HCT116 (cell line): ENCODE results near the gene NBPF14. TPM values are rescaled to one million over a fixed set of nuclear protein-coding genes. Genes with fewer than 3 reads are reported as not detected.
"Not testable (repeated sequence)": the region's sequence is repeated elsewhere in the genome, so short reads cannot be mapped to it uniquely, and the experiment has no call there.

Experiments used
- ATAC-seq: fragments of 200-7000 bp; cut with Tn5 transposase; 2 replicates; pipeline ENCODE4 v1.9.1; 2020; ENCODE audit warnings: mild to moderate bottlenecking, moderate library complexity
- BruUV-seq: library from RNA; stranded (reverse); fragments of 400-500 nt; replicated peaks from 2 replicates; lab custom pipeline; 2021; lab: Mats Ljungman, UMichigan
- CTCF ChIA-PET: fragments of 300-600 bp; sonication (Branson Sonifier 250); formaldehyde crosslinking; loops from one replicate; lab custom pipeline; 2021; ENCODE audit warnings: antibody characterized with exemption; lab: Charles Lee
- POLR2A ChIA-PET: fragments of 300-600, 350-600 bp; sonication (Branson Sonifier 250); formaldehyde crosslinking; loops from one replicate; lab custom pipeline; 2021; ENCODE audit warnings: antibody characterized with exemption; lab: Charles Lee
- RAD21 ChIA-PET, 2 experiments: fragments of 300-600 bp; sonication (Branson Sonifier 250); formaldehyde crosslinking; loops; one replicate each; lab custom pipeline; 2023; ENCODE audit warnings: low total read pairs in 2 of 2; ENCODE audit not compliant: uncharacterized antibody in 2 of 2, unreplicated experiment in 2 of 2, low non-redundant PET in 1 of 2; lab: Charles Lee
- DNase-seq: peaks from one replicate; pipeline ENCODE4 v3.0.0-alpha.2; 2010; ENCODE audit warnings: low read depth, low spot score
- H2AFZ ChIP-seq: fragments of 200-600 bp; shearing (Covaris generic), sonication (generic); 2 replicates; pipeline ENCODE4 v1.6.1; 2017; ENCODE audit warnings: low read depth, mixed run types, mixed read lengths, antibody characterized with exemption, low read length; ENCODE audit not compliant: poor library complexity, severe bottlenecking
- H3K27ac ChIP-seq: 2 replicates; pipeline ENCODE4 v1.5.1; 2012; ENCODE audit warnings: low read depth, low read length
- H3K27me3 ChIP-seq: fragments of 200-600 bp; sonication (generic); 2 replicates; pipeline ENCODE4 v1.6.1; 2016; ENCODE audit warnings: mixed run types, low read length, mixed read lengths; ENCODE audit not compliant: insufficient read depth
- H3K36me3 ChIP-seq, 2 experiments: fragments of 200-500 bp in 1 of 2; fragments of 200-600 bp in 1 of 2; sonication (Bioruptor generic) in 1 of 2; sonication (generic) in 1 of 2; 2 replicates each; pipeline versions ENCODE4 v1.5.1 to v1.6.1; 2014 to 2016; ENCODE audit warnings: low read length in 2 of 2, inconsistent platforms in 1 of 2, mixed read lengths in 1 of 2, mixed run types in 1 of 2; ENCODE audit not compliant: insufficient read depth in 2 of 2, control insufficient read depth in 1 of 2
- H3K4me1 ChIP-seq, 2 experiments: fragments of 200-600 bp in 1 of 2; sonication (generic) in 1 of 2; 2 replicates each; pipeline versions ENCODE4 v1.5.1 to v1.6.1; 2012 to 2017; ENCODE audit warnings: low read length in 2 of 2, inconsistent platforms in 1 of 2, mild to moderate bottlenecking in 1 of 2, mixed read lengths in 1 of 2, mixed run types in 1 of 2, moderate library complexity in 1 of 2; ENCODE audit not compliant: insufficient read depth in 2 of 2, control insufficient read depth in 1 of 2
- H3K4me2 ChIP-seq: fragments of 200-600 bp; sonication (generic); 2 replicates; pipeline ENCODE4 v1.6.1; 2017; ENCODE audit warnings: mixed run types, low read length, mixed read lengths
- H3K4me3 ChIP-seq, 2 experiments: fragments of 200-600 bp in 1 of 2; sonication (generic) in 1 of 2; replicated peaks in 1 of 2; 2 replicates each; pipeline ENCODE4 v1.5.1; 2011 to 2016; ENCODE audit warnings: low read length in 2 of 2, control low read depth in 1 of 2, low read depth in 1 of 2, mild to moderate bottlenecking in 1 of 2, mixed read lengths in 1 of 2, mixed run types in 1 of 2
- H3K79me2 ChIP-seq: fragments of 200-600 bp; sonication (generic); 2 replicates; pipeline ENCODE4 v1.6.1; 2017; ENCODE audit warnings: mild to moderate bottlenecking, mixed run types, low read length, moderate library complexity, mixed read lengths; ENCODE audit not compliant: insufficient read depth
- H3K9ac ChIP-seq: fragments of 200-600 bp; sonication (generic); 2 replicates; pipeline ENCODE4 v1.6.1; 2016; ENCODE audit warnings: low read length, mixed read lengths
- H3K9me2 ChIP-seq: fragments of 200-600 bp; sonication (generic), shearing (Covaris generic); 2 replicates; pipeline ENCODE4 v1.6.1; 2017; ENCODE audit warnings: mixed run types, mild to moderate bottlenecking, moderate library complexity; ENCODE audit not compliant: insufficient read depth
- H3K9me3 ChIP-seq, 2 experiments: fragments of 200-500 bp in 1 of 2; fragments of 200-600 bp in 1 of 2; sonication (Bioruptor generic) in 1 of 2; sonication (generic) in 1 of 2; 2 replicates each; pipeline ENCODE4 v1.6.1; 2014 to 2017; ENCODE audit warnings: low read length in 2 of 2, mixed read lengths in 2 of 2, inconsistent platforms in 1 of 2, low read depth in 1 of 2, mild to moderate bottlenecking in 1 of 2, mixed run types in 1 of 2, moderate library complexity in 1 of 2; ENCODE audit not compliant: control insufficient read depth in 1 of 2, insufficient read depth in 1 of 2
- H4K20me1 ChIP-seq: fragments of 200-600 bp; sonication (generic), shearing (Covaris generic); 2 replicates; pipeline ENCODE4 v1.6.1; 2017; ENCODE audit warnings: mixed run types, mild to moderate bottlenecking, moderate library complexity; ENCODE audit not compliant: insufficient read depth
- intact Hi-C: fragments of 100-400 bp; cut with micrococcal nuclease; formaldehyde crosslinking; loops from 2 replicates; pipeline ENCODE4 v1.10.0; 2022
- total RNA-seq: library from RNA; stranded (reverse); gene quantifications from one replicate; pipeline ENCODE4 v1.2.1, GENCODE V29; 2021; ENCODE audit not compliant: unreplicated experiment

Gene NBPF14
- total RNA-seq, 1 experiment from 2014 or later = 14.0 TPM

DNA sequence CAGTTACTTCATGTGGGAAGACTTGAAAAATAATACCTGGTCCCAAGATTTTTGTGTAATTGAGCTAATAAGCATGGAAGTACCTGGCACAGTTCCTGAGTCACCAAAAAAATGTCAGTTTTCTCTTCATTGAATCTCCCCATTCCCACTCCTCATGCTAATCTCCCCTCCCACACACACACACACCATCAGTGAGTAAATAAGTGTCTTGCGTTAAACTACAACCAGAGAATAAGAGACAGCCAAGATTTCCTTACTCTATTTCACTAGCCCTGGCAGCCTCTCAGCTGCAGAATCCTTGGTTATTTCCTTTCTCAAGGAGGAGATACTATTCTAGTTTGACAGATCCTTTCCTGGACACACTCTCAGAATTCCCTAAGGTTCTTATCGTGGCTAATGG, 9.5 kb upstream of the NBPF14 start:
- H3K27ac ChIP-seq, H3K4me2 ChIP-seq, H3K4me3 ChIP-seq, H3K9ac ChIP-seq, H3K36me3 ChIP-seq, H3K9me2 ChIP-seq, POLR2A ChIA-PET, ATAC-seq, DNase-seq, RAD21 ChIA-PET, intact Hi-C loops, BruUV-seq, H3K4me1 ChIP-seq, H3K27me3 ChIP-seq, CTCF ChIA-PET, H3K9me3 ChIP-seq, H3K79me2 ChIP-seq, H4K20me1 ChIP-seq, H2AFZ ChIP-seq: not testable (repeated sequence)

DNA sequence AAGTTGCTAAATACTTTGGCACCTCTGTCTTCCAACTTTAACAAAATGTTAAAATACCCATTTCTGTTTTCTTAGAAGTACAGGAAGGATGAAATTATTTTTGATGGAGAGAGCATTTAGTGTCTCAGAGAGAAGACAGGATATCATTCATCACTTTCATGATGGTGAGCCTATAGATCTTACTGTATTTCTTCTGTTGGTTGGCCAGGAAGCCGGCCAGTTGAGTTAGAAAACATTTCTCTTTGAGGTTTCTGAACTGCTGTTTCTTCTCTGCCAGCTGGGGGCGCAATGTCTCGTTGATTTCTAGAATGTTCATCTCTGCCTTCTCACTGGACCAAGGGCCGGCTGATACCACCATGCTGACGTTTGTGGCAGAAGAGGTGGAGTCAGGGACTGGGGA, 451 bp downstream of the NBPF14 start:
- H3K27me3 ChIP-seq, RAD21 ChIA-PET, H3K9me2 ChIP-seq, H3K9ac ChIP-seq, H3K79me2 ChIP-seq, H3K9me3 ChIP-seq, H3K4me2 ChIP-seq, H2AFZ ChIP-seq, ATAC-seq, H3K36me3 ChIP-seq, DNase-seq, BruUV-seq, H3K27ac ChIP-seq, H4K20me1 ChIP-seq, H3K4me3 ChIP-seq, POLR2A ChIA-PET, intact Hi-C loops, CTCF ChIA-PET, H3K4me1 ChIP-seq: not testable (repeated sequence)

DNA sequence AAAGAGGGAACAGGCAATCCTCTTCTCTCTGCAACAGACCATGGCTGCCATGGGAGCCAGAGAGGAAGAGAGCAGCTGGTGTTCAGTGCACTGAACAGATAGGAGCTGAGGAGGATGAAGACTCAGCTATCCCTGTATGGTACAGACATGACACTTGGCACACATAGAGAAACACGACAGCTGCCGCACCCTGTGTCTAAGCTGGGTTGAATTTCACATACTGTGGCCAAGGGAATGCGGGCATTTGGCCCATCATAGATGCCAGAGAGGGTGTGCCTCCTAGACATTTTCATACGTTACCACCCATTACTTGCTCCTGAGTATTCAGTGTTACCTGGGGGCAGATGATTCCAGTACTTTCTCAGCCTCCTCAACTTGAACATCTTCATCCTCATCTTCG, 4.7 kb downstream of the NBPF14 start:
- H3K36me3 ChIP-seq, H3K9me2 ChIP-seq, intact Hi-C loops, ATAC-seq, H3K27ac ChIP-seq, H3K4me2 ChIP-seq, H3K9ac ChIP-seq, POLR2A ChIA-PET, H4K20me1 ChIP-seq, H3K9me3 ChIP-seq, H3K4me3 ChIP-seq, RAD21 ChIA-PET, BruUV-seq, H2AFZ ChIP-seq, DNase-seq, H3K79me2 ChIP-seq, CTCF ChIA-PET, H3K4me1 ChIP-seq, H3K27me3 ChIP-seq: not testable (repeated sequence)

GRCh38 chr1:148532158-148532557, 63.7 kb downstream of the NBPF14 start:
- ATAC-seq, H3K36me3 ChIP-seq, H3K27me3 ChIP-seq, H3K79me2 ChIP-seq, H2AFZ ChIP-seq, H3K27ac ChIP-seq, H3K4me3 ChIP-seq, DNase-seq, CTCF ChIA-PET, intact Hi-C loops, H3K4me1 ChIP-seq, H3K9me3 ChIP-seq, H3K4me2 ChIP-seq, POLR2A ChIA-PET, H4K20me1 ChIP-seq, RAD21 ChIA-PET, BruUV-seq, H3K9me2 ChIP-seq, H3K9ac ChIP-seq: not testable (repeated sequence)
